Measurements from ENCODE around the gene SETBP1. TPM values are rescaled to one million over a fixed set of nuclear protein-coding genes. Genes with fewer than 3 reads are reported as not detected.

SETBP1 gene
- total and polyA plus RNA-seq, 9 of the 15 experiments (the other 6 are each of a cell fraction or from before 2014, with no cell fraction given): under 0.01 to 0.13 (median 0.04) TPM

GRCh38 chr18:45116116-45116515, 435.4 kb downstream of the SETBP1 start:
- ChIA-PET CTCF (ENCODE audit: low intra/inter-chr PET ratio) (no interaction called here), POLR2A (interaction anchor here (1.0 kb wide), 1 partner anchor 21 kb away, joined by 3 read pairs; no protein-coding TSS in a partner anchor)
- no TSS peak for BruUV-seq (replicated peaks)

More at GRCh38 chr18:45116116-45116515, 435.4 kb downstream of the SETBP1 start:
- WGBS (ENCODE audit: insufficient coverage, low coverage, missing lambda C conversion rate): 0% methylated on average over 4 of the region's 4 CpGs
- Histone ChIP-seq H3K36me3 (ENCODE audit: control insufficient read depth, insufficient read depth, low read length) (no peaks in the 10 kb centered on the region), H3K4me1 (replicated peaks in 1 of 2; ENCODE audit: control insufficient read depth in 2 of 2, insufficient read depth in 2 of 2, low read length in 2 of 2) (no peaks in the 10 kb centered on the region), H4K20me1 (replicated peaks; ENCODE audit: control insufficient read depth, insufficient read depth, low read length) (no peaks in the 10 kb centered on the region), H2AFZ (ENCODE audit: low read depth, low read length) (no peak overlapping the region), H3K79me2 (ENCODE audit: control insufficient read depth, insufficient read depth, low read length) (no peaks in the 10 kb centered on the region), H3K9me1 (ENCODE audit: control insufficient read depth, insufficient read depth, low read length) (no peaks in the 10 kb centered on the region), H3K9me3 (replicated peaks; ENCODE audit: control insufficient read depth, insufficient read depth, low read depth, low read length) (no peaks in the 10 kb centered on the region), H3K4me3 (no peak overlapping the region), H3K27ac (ENCODE audit: extremely low read depth, low read depth, low read length) (no peak overlapping the region), H3K4me2 (ENCODE audit: insufficient read depth, low read length) (no peak overlapping the region), H3K27me3 (ENCODE audit: control insufficient read depth in 2 of 2, insufficient read depth in 2 of 2, low read length in 2 of 2) (no peaks in the 10 kb centered on the region), H3K9ac (ENCODE audit: insufficient read depth in 1 of 2, low read depth in 2 of 2, low read length in 2 of 2) (no peak overlapping the region)
- intact Hi-C loops (cut with micrococcal nuclease): no loop called here
- no peak for FAIRE-seq
- no peak for ATAC-seq
- in situ Hi-C loops (cut with MboI): no loop called here
- no peak for DNase-seq (ENCODE audit: extremely low read depth in 1 of 4, low spot score in 3 of 4)
- TF ChIP-seq ATF4 (CRISPR knock-in tag; IDR thresholded peaks at IDR 0.05): no peak

Small RNA genes lying within 50 kb of the gene (microRNA-seq; reads per million reads assigned to microRNA genes)
- not detected for gene MIR4319 (ENCODE audit: borderline microRNAs expressed)

Small RNA genes lying within 50 kb of the gene (small RNA-seq; reads per million reads assigned to genes)
- not detected for gene MIR4319
